SK-N-SH (cell line): ENCODE measurements around the gene RBMS1. TPM values are rescaled to one million over a fixed set of nuclear protein-coding genes. Genes with fewer than 3 reads are reported as not detected.

ENCODE experiments used
- CTCF ChIA-PET: fragments of 300-600, 350-600 bp; formaldehyde crosslinking; extraction: SDS; loops from one replicate; lab custom pipeline; 2021; lab: Yijun Ruan, JAX
- POLR2A ChIA-PET: fragments of 350-600 bp; sonication (Branson Sonifier 250); formaldehyde crosslinking; extraction: SDS; loops from one replicate; lab custom pipeline; 2020; ENCODE audit warnings: antibody characterized with exemption, inconsistent platforms; lab: Yijun Ruan, JAX
- DNase-seq: peaks from one replicate; pipeline ENCODE4 v3.0.0; 2012
- H2AFZ ChIP-seq: fragments of 200-600 bp; sonication (generic); 2 replicates; pipeline ENCODE4 v1.8.1; 2016; ENCODE audit warnings: antibody characterized with exemption, mild to moderate bottlenecking, low read depth
- H3F3A ChIP-seq: fragments of 200-600 bp; sonication (generic); replicated peaks from 2 replicates; pipeline ENCODE3; 2016; ENCODE audit warnings: antibody characterized with exemption, mild to moderate bottlenecking; ENCODE audit not compliant: insufficient read depth
- H3K27ac ChIP-seq, 2 experiments: fragments of 200-500 bp in 1 of 2; fragments of 200-600 bp in 1 of 2; sonication (Bioruptor generic) in 1 of 2; sonication (generic), shearing (Covaris generic) in 1 of 2; 2 replicates each; pipeline versions ENCODE4 v1.5.1 to v1.6.1; 2014 to 2016; ENCODE audit warnings: low read depth in 2 of 2, inconsistent platforms in 1 of 2, low read length in 1 of 2, mild to moderate bottlenecking in 1 of 2, mixed read lengths in 1 of 2
- H3K27me3 ChIP-seq: fragments of 200-600 bp; sonication (generic), shearing (Covaris generic); 2 replicates; pipeline ENCODE4 v1.6.1; 2016; ENCODE audit warnings: mixed run types; ENCODE audit not compliant: insufficient read depth
- H3K36me3 ChIP-seq, 2 experiments: fragments of 200-500 bp in 1 of 2; fragments of 200-600 bp in 1 of 2; sonication (Bioruptor generic) in 1 of 2; sonication (generic) in 1 of 2; replicated peaks in 1 of 2; 2 replicates each; pipeline versions ENCODE3 to v1.5.1; 2014 to 2016; ENCODE audit warnings: low read length in 1 of 2, mild to moderate bottlenecking in 1 of 2; ENCODE audit not compliant: insufficient read depth in 2 of 2, control insufficient read depth in 1 of 2
- H3K4me1 ChIP-seq, 2 experiments: fragments of 200-500 bp in 1 of 2; fragments of 200-600 bp in 1 of 2; sonication (Bioruptor generic) in 1 of 2; sonication (generic), shearing (Covaris generic) in 1 of 2; 2 replicates each; pipeline versions ENCODE4 v1.5.1 to v1.6.1; 2014 to 2016; ENCODE audit warnings: low read depth in 1 of 2, low read length in 1 of 2, mixed run types in 1 of 2; ENCODE audit not compliant: insufficient read depth in 2 of 2, control insufficient read depth in 1 of 2
- H3K4me2 ChIP-seq: fragments of 200-600 bp; sonication (generic), shearing (Covaris generic); 2 replicates; pipeline ENCODE4 v1.6.1; 2017; ENCODE audit warnings: mixed run types
- H3K4me3 ChIP-seq, 2 experiments: fragments of 200-500 bp in 1 of 2; fragments of 200-600 bp in 1 of 2; sonication (Bioruptor generic) in 1 of 2; sonication (generic), shearing (Covaris generic) in 1 of 2; 2 replicates each; pipeline versions ENCODE4 v1.5.1 to v1.8.1; 2014 to 2016; ENCODE audit warnings: low read depth in 2 of 2, inconsistent platforms in 1 of 2, low read length in 1 of 2, mild to moderate bottlenecking in 1 of 2, mixed read lengths in 1 of 2, moderate library complexity in 1 of 2
- H3K79me2 ChIP-seq: fragments of 200-600 bp; sonication (generic); 2 replicates; pipeline ENCODE4 v1.8.1; 2017; ENCODE audit warnings: mild to moderate bottlenecking; ENCODE audit not compliant: insufficient read depth
- H3K9ac ChIP-seq: fragments of 200-600 bp; sonication (generic); 2 replicates; pipeline ENCODE4 v1.6.1; 2017; ENCODE audit warnings: mixed run types
- H3K9me2 ChIP-seq: fragments of 200-600 bp; sonication (generic); 2 replicates; pipeline ENCODE4 v1.6.1; 2017; ENCODE audit warnings: mixed run types
- H3K9me3 ChIP-seq: fragments of 200-600 bp; sonication (generic); 2 replicates; pipeline ENCODE4 v1.6.1; 2017; ENCODE audit warnings: mixed run types, mild to moderate bottlenecking, moderate library complexity
- H4K20me1 ChIP-seq: fragments of 200-600 bp; sonication (generic); 2 replicates; pipeline ENCODE4 v1.6.1; 2017; ENCODE audit warnings: mild to moderate bottlenecking, mixed run types; ENCODE audit not compliant: insufficient read depth
- CTCF ChIP-seq: fragments of 200-600 bp; sonication (generic); IDR thresholded peaks from 2 replicates; pipeline ENCODE4 v1.6.1; 2017; ENCODE audit warnings: antibody characterized with exemption, mild to moderate bottlenecking, moderate library complexity
- ELF1 ChIP-seq: IDR thresholded peaks from 2 replicates; pipeline ENCODE4 v1.4.0; 2012
- FOSL2 ChIP-seq: IDR thresholded peaks from 2 replicates; pipeline ENCODE4 v1.4.0; 2012; ENCODE audit warnings: low read depth, mild to moderate bottlenecking, moderate library complexity, borderline replicate concordance
- FOXJ3 ChIP-seq: sonication (generic); formaldehyde crosslinking; IDR thresholded peaks from 2 replicates; pipeline ENCODE4 v1.5.1; 2020; ENCODE audit warnings: mild to moderate bottlenecking, missing genetic modification reagents
- FOXM1 ChIP-seq: IDR thresholded peaks from 2 replicates; pipeline ENCODE4 v1.4.0; 2012; ENCODE audit warnings: low read depth, mild to moderate bottlenecking
- GABPA ChIP-seq: IDR thresholded peaks from 2 replicates; pipeline ENCODE4 v1.4.0; 2012; ENCODE audit warnings: low read depth, mild to moderate bottlenecking
- MAX ChIP-seq: IDR thresholded peaks from 2 replicates; pipeline ENCODE4 v1.4.0; 2012; ENCODE audit warnings: low read depth
- MEF2A ChIP-seq: IDR thresholded peaks from 2 replicates; pipeline ENCODE4 v1.4.0; 2012; ENCODE audit warnings: low read depth, borderline replicate concordance
- MXI1 ChIP-seq: IDR thresholded peaks from 2 replicates; pipeline ENCODE4 v1.6.1; 2012; ENCODE audit warnings: mild to moderate bottlenecking, low read depth, low read length, improper control_type of control experiment
- NFIC ChIP-seq: IDR thresholded peaks from 2 replicates; pipeline ENCODE4 v1.4.0; 2012; ENCODE audit warnings: borderline replicate concordance
- NRF1 ChIP-seq: IDR thresholded peaks from 2 replicates; pipeline ENCODE4 v1.6.1; 2012; ENCODE audit warnings: low read depth, mild to moderate bottlenecking, low read length
- POLR2AphosphoS5 ChIP-seq: IDR thresholded peaks from 2 replicates; pipeline ENCODE4 v1.6.1; 2012; ENCODE audit warnings: low read depth, low read length
- RAD21 ChIP-seq: IDR thresholded peaks from 2 replicates; pipeline ENCODE4 v1.6.1; 2012; ENCODE audit warnings: mild to moderate bottlenecking, low read length
- RCOR1 ChIP-seq: fragments of 150-350 bp; IDR thresholded peaks from 2 replicates; pipeline ENCODE4 v1.6.1; 2017; ENCODE audit warnings: antibody characterized with exemption, low read length
- RXRA ChIP-seq: IDR thresholded peaks from 2 replicates; pipeline ENCODE4 v1.4.0; 2012; ENCODE audit warnings: low read depth, mild to moderate bottlenecking, borderline replicate concordance
- SIN3A ChIP-seq: IDR thresholded peaks from 2 replicates; pipeline ENCODE4 v1.6.1; 2012; ENCODE audit warnings: low read depth, mild to moderate bottlenecking, low read length, moderate library complexity, borderline replicate concordance
- SMC3 ChIP-seq: IDR thresholded peaks from 2 replicates; pipeline ENCODE4 v1.6.1; 2012; ENCODE audit warnings: low read depth, low read length, improper control_type of control experiment
- USF2 ChIP-seq: fragments of 150-350 bp; IDR thresholded peaks from 2 replicates; pipeline ENCODE4 v1.6.1; 2017; ENCODE audit warnings: antibody characterized with exemption, low read length, low read depth, borderline replicate concordance
- ZBTB33 ChIP-seq: IDR thresholded peaks from 2 replicates; pipeline ENCODE4 v1.4.0; 2012; ENCODE audit warnings: low read depth, borderline replicate concordance
- WGBS: methylation state at CpG from one replicate; pipeline ENCODE4 v1.1.6; 2017; ENCODE audit warnings: low lambda C conversion rate; 5-methylcytosine and 5-hydroxymethylcytosine counted together
- polyA plus RNA-seq, 3 experiments: library from polyadenylated mRNA; depleted of rRNA; stranded (reverse); fragments of >200 nt; gene quantifications; 2 replicates each; pipeline ENCODE4 v1.2.3, GENCODE V29; 2012

Gene RBMS1
- polyA plus RNA-seq, 1 of the 3 experiments (the other 2 are of a cell fraction) = 56.5 TPM

GRCh38 chr2:160252900-160253299 is 240.7 kb downstream of the RBMS1 start:
- POLR2A ChIA-PET = no interaction called here
- Histone ChIP-seq H4K20me1 (no peaks in the 10 kb centered on the region), H3K9me2 (no peaks in the 10 kb centered on the region), H3K36me3 (no peaks in the 10 kb centered on the region), H3K4me3 (no peak overlapping the region), H3K27me3 (no peaks in the 10 kb centered on the region), H3K79me2 (no peaks in the 10 kb centered on the region), H3K9ac (no peak overlapping the region), H2AFZ (no peak overlapping the region; the same call in 1 of the 2 replicates), H3K4me2 (no peak overlapping the region), H3F3A (no peaks in the 10 kb centered on the region), H3K4me1 (peaks cover 0 to 16% of the 10 kb centered on the region in 2 experiments; a peak in 2 of 4 replicates), H3K9me3 (no peaks in the 10 kb centered on the region), H3K27ac (peak overlapping the region in 1 of 2 experiments; percentile 22; a peak in 1 of 4 replicates)
- no peak for DNase-seq
- CTCF ChIA-PET = interaction anchor here (0.8 to 4.1 kb wide), 21 partner anchors 9 to 811 kb away, joined by 3 to 47 read pairs (median 7); no protein-coding TSS in a partner anchor
- no peak for TF ChIP-seq RXRA
- 83% methylated on average over 1 of the region's 1 CpG for WGBS

GRCh38 chr2:160252278-160252887 is 241.2 kb downstream of the RBMS1 start:
- H3K27me3 ChIP-seq = no peaks in the 10 kb centered on the region
- no peak overlapping the region; a peak in 1 of 4 replicates for H3K27ac ChIP-seq
- H3K79me2 ChIP-seq = no peaks in the 10 kb centered on the region
- no peak overlapping the region for H3K4me2 ChIP-seq
- no peak overlapping the region for H3K9ac ChIP-seq
- H3K9me3 ChIP-seq = no peaks in the 10 kb centered on the region
- no peaks in the 10 kb centered on the region for H3K9me2 ChIP-seq
- ChIA-PET CTCF (interaction anchor here (0.6 to 4.1 kb wide), 36 partner anchors 10 to 1019 kb away, joined by 3 to 47 read pairs (median 4); no protein-coding TSS in a partner anchor), POLR2A (no interaction called here)
- no peaks in the 10 kb centered on the region for H3K36me3 ChIP-seq
- no peaks in the 10 kb centered on the region for H3F3A ChIP-seq
- 6% methylated on average over 1 of the region's 1 CpG for WGBS
- peaks cover 0 to 16% of the 10 kb centered on the region in 2 experiments; a peak in 2 of 4 replicates for H3K4me1 ChIP-seq
- peak overlapping the region; percentile 8; the same call in 1 of the 2 replicates for H2AFZ ChIP-seq
- H3K4me3 ChIP-seq = no peak overlapping the region
- peak; percentile 51 for DNase-seq
- H4K20me1 ChIP-seq = no peaks in the 10 kb centered on the region
- TF ChIP-seq FOSL2 (no peak), FOXJ3 (CRISPR knock-in tag) (no peak), FOXM1 (no peak), GABPA (no peak), CTCF (peak; percentile 84), SMC3 (peak; percentile 59), MXI1 (no peak), POLR2AphosphoS5 (no peak), SIN3A (no peak), ZBTB33 (no peak), RCOR1 (no peak), NRF1 (no peak), RAD21 (peak; percentile 70), NFIC (no peak), ELF1 (no peak), RXRA (0 out of 2 replicates have a peak, but pooled peaks have one; percentile 21), MAX (no peak; the same call in 1 of the 2 replicates), USF2 (no peak), MEF2A (no peak)
